Thoracic aorta (tissue), 2 donors: Measurements from ENCODE around the gene MAP2. TPM values are rescaled to one million over a fixed set of nuclear protein-coding genes. Genes with fewer than 3 reads are reported as not detected.

Experiments
- ATAC-seq: fragments of 150-250 bp; one replicate; pipeline ENCODE4 v1.8.0; 2017; ENCODE audit warnings: low read depth; ENCODE audit not compliant: insufficient number of reproducible peaks, low FRiP score
- DNase-seq: peaks from one replicate; pipeline ENCODE4 v3.0.0-alpha.2; 2020; ENCODE audit warnings: low spot score
- H3K27ac ChIP-seq, 2 donors: fragments of 200-600 bp; sonication (generic); 1 replicate in 1 of 2; 2 replicates in 1 of 2; pipeline ENCODE4 v1.5.1; 2016; ENCODE audit warnings: mild to moderate bottlenecking in 2 of 2, moderate library complexity in 2 of 2
- H3K27me3 ChIP-seq: fragments of 200-600 bp; sonication (generic); replicated peaks from 2 replicates; pipeline ENCODE4 v1.6.0; 2016; ENCODE audit warnings: mild to moderate bottlenecking; ENCODE audit not compliant: insufficient read depth
- H3K36me3 ChIP-seq: fragments of 200-600 bp; sonication (generic); one replicate; pipeline ENCODE4 v1.5.1; 2016
- H3K4me1 ChIP-seq, 2 donors: fragments of 200-600 bp; sonication (generic); 1 replicate in 1 of 2; 2 replicates in 1 of 2; pipeline versions ENCODE4 v1.5.1 to v1.6.0; 2016; ENCODE audit warnings: low read depth in 2 of 2, mild to moderate bottlenecking in 1 of 2; ENCODE audit not compliant: control insufficient read depth in 1 of 2
- H3K4me3 ChIP-seq: fragments of 200-600 bp; sonication (generic); 2 replicates; pipeline ENCODE4 v1.5.1; 2016; ENCODE audit warnings: mild to moderate bottlenecking
- H3K9me3 ChIP-seq: fragments of 200-600 bp; sonication (generic); 2 replicates; pipeline ENCODE4 v1.5.1; 2016
- CTCF ChIP-seq: fragments of 200-600 bp; sonication (generic); IDR thresholded peaks from one replicate; pipeline ENCODE4 v1.5.1; 2019; ENCODE audit warnings: antibody characterized with exemption
- total RNA-seq, 2 donors: library from RNA; depleted of rRNA; stranded (reverse); fragments of >200 nt; gene quantifications; one replicate each; pipeline versions ENCODE4 v1.1.0 to v1.2.3, GENCODE V29; 2016

The MAP2 gene
- total RNA-seq, 2 donors from 2014 or later, result 51.6 to 68.8 TPM

DNA sequence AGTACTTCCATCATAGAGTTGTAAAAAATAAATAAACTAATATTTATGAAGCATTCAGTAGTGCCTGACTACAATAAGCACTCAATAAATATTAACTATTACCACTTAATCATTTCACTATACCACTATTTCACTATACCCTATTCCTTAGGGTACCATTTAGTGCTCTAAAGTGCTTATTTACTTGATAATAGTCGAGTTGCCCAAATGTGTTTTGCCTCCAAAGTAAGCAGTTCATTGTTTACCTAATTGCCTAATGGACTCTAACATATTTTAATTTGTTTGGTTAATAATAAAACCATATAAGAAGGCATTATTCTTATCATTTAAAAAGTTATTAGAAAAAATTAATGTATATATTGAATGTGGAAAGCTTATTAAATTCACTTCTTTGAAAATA is 33.0 kb upstream of the MAP2 start:
- H3K27ac ChIP-seq, result no peak overlapping the region
- ATAC-seq, result no peak
- TF ChIP-seq CTCF, result no peak

DNA sequence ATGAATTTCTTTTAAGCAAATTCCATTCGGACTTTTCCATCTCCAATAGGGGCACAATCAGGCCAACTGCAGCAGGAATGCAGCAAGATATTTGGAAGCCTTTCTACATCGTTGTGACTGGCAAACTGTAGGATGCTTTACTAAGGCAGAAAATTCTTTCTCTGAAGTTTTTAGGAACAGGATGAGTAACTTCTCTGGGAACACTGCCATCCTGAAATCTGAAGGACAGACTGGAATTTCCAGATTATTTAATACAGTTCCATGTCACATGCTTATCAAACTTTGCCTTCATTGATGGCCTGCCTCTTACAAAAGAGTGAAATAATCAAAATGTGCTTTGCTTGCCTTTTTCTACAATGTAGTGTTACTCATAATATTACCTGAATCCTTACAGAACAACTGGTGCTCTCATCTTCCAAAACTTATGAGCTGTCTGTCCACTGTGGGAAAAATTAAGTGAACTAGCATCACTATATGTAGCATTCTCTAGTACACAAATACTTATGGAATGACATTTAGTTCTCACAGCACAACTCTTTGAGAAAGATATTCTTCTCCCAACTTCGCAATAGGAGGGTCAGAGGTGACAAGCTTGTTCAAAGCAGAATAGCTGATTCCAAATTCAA is 32.0 kb upstream of the MAP2 start:
- DNase-seq (no peak), ATAC-seq (no peak)
- Histone ChIP-seq H3K36me3 (no peaks in the 10 kb centered on the region), H3K9me3 (no peaks in the 10 kb centered on the region), H3K4me1 (no peaks in the 10 kb centered on the region), H3K27me3 (no peaks in the 10 kb centered on the region), H3K4me3 (no peak overlapping the region), H3K27ac (no peak overlapping the region)
- TF ChIP-seq CTCF, result no peak

More for the DNA sequence above, 33.0 kb upstream of the MAP2 start:
- Histone ChIP-seq H3K36me3 (no peaks in the 10 kb centered on the region), H3K4me3 (no peak overlapping the region), H3K9me3 (no peaks in the 10 kb centered on the region), H3K27me3 (no peaks in the 10 kb centered on the region), H3K4me1 (no peaks in the 10 kb centered on the region)
- DNase-seq, result no peak

DNA sequence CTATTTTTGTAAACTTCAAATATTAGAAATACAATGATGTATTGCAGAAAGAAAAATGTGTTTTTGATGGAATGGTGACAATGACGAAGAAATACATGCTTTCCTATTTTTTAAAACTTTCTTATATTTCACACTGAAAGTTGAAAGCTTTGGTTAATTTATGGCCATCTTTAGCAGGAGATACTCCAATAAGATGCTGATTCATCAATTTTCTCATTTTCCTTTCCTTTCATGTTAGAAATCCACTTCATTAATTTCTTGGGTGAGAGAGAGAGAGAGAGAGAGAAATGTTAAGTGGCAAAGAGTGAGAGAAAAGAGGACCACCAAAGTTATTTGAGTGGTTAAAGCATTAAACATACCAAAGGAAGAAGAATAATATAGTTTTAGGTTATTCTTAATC is 28.6 kb upstream of the MAP2 start:
- Histone ChIP-seq H3K4me1 (no peaks in the 10 kb centered on the region), H3K27me3 (no peaks in the 10 kb centered on the region), H3K36me3 (no peaks in the 10 kb centered on the region), H3K9me3 (no peaks in the 10 kb centered on the region), H3K27ac (no peak overlapping the region), H3K4me3 (no peak overlapping the region)
- no peak for DNase-seq
- ATAC-seq, result no peak
- TF ChIP-seq CTCF, result no peak

- no peaks in the 10 kb centered on the region for H3K9me3 ChIP-seq
- H3K27me3 ChIP-seq, result no peaks in the 10 kb centered on the region
- DNase-seq, result no peak
- H3K27ac ChIP-seq, result no peak overlapping the region
- TF ChIP-seq CTCF, result no peak
- no peak for ATAC-seq
- no peaks in the 10 kb centered on the region for H3K4me1 ChIP-seq
- H3K36me3 ChIP-seq, result no peaks in the 10 kb centered on the region
- no peak overlapping the region for H3K4me3 ChIP-seq
Observed at GRCh38 chr2:209395652-209396051, 28.2 kb upstream of the MAP2 start.

DNA sequence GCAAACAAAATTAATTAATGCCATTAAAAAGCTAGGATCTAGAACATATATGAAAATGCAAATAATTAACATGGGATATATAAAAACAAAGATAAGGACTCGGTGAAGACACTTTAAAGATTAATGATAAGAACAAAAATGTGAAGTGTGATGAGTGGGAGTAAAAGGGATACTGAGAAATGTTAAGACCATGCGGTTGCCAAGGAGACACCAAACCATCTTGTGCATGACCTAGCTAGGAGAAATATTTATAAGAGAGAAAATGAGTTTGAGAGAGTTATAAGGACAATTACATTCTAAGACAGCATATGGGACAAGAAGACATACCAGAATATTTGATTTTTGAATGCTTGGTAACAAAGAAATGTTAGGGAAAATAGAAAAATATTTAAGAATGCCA is 25.4 kb upstream of the MAP2 start:
- Histone ChIP-seq H3K36me3 (no peaks in the 10 kb centered on the region), H3K27me3 (no peaks in the 10 kb centered on the region), H3K4me3 (no peak overlapping the region), H3K27ac (no peak overlapping the region), H3K9me3 (no peaks in the 10 kb centered on the region), H3K4me1 (no peaks in the 10 kb centered on the region)
- TF ChIP-seq CTCF, result no peak
- ATAC-seq (no peak), DNase-seq (no peak)
